ENCODE measurements around the gene TYSND1.

The TYSND1 gene

DNA sequence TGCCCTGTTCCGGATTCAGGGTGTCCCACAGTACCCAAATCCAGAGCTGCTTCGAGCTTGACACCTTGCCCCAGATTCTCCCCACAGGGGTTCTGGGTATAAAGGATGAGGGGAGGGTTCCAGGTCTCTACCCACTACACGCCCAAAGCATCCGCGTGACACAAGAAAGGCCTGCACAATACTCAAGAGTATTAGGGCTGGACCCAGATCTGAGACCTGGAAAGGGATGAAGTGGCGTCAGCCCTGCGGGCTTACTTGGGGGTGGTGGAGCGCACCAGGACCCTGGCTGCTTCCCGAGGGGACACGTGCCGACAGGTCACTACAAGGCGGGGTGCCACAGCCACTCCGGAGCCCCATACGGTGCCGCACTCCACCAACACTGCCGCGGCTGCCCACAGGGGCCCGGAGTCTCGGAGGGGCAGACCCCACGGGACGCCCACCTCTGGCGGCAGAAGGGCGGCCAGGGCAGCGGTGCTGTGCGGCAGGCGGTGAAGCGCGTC, 1.3 kb downstream of the TYSND1 start:
- DNase-seq (ENCODE audit: low read depth in 1 of 2, low spot score in 1 of 2): no peak
- TF ChIP-seq GABPA (IDR thresholded peaks at IDR 0.05; ENCODE audit: low read depth): no peak
- TF ChIP-seq, protein P1, sequence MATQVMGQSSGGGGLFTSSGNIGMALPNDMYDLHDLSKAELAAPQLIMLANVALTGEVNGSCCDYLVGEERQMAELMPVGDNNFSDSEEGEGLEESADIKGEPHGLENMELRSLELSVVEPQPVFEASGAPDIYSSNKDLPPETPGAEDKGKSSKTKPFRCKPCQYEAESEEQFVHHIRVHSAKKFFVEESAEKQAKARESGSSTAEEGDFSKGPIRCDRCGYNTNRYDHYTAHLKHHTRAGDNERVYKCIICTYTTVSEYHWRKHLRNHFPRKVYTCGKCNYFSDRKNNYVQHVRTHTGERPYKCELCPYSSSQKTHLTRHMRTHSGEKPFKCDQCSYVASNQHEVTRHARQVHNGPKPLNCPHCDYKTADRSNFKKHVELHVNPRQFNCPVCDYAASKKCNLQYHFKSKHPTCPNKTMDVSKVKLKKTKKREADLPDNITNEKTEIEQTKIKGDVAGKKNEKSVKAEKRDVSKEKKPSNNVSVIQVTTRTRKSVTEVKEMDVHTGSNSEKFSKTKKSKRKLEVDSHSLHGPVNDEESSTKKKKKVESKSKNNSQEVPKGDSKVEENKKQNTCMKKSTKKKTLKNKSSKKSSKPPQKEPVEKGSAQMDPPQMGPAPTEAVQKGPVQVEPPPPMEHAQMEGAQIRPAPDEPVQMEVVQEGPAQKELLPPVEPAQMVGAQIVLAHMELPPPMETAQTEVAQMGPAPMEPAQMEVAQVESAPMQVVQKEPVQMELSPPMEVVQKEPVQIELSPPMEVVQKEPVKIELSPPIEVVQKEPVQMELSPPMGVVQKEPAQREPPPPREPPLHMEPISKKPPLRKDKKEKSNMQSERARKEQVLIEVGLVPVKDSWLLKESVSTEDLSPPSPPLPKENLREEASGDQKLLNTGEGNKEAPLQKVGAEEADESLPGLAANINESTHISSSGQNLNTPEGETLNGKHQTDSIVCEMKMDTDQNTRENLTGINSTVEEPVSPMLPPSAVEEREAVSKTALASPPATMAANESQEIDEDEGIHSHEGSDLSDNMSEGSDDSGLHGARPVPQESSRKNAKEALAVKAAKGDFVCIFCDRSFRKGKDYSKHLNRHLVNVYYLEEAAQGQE (IDR thresholded peaks at IDR 0.05; ENCODE audit: insufficient replicate concordance, low read depth): no peak
- TF ChIP-seq, protein P2, sequence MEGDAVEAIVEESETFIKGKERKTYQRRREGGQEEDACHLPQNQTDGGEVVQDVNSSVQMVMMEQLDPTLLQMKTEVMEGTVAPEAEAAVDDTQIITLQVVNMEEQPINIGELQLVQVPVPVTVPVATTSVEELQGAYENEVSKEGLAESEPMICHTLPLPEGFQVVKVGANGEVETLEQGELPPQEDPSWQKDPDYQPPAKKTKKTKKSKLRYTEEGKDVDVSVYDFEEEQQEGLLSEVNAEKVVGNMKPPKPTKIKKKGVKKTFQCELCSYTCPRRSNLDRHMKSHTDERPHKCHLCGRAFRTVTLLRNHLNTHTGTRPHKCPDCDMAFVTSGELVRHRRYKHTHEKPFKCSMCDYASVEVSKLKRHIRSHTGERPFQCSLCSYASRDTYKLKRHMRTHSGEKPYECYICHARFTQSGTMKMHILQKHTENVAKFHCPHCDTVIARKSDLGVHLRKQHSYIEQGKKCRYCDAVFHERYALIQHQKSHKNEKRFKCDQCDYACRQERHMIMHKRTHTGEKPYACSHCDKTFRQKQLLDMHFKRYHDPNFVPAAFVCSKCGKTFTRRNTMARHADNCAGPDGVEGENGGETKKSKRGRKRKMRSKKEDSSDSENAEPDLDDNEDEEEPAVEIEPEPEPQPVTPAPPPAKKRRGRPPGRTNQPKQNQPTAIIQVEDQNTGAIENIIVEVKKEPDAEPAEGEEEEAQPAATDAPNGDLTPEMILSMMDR (IDR thresholded peaks at IDR 0.05; ENCODE audit: insufficient read depth, low read length): no peak
- no peak for TF ChIP-seq SPI1 (IDR thresholded peaks at IDR 0.05; ENCODE audit: borderline replicate concordance, low read depth)
- TF ChIP-seq POLR2AphosphoS5 (IDR thresholded peaks at IDR 0.05; ENCODE audit: low read depth): no peak
- Histone ChIP-seq H3K27ac (replicated peaks) (no peak overlapping the region), H3K27me3 (ENCODE audit: insufficient read depth, poor library complexity, severe bottlenecking) (no peaks in the 10 kb centered on the region), H3K4me3 (replicated peaks; ENCODE audit: insufficient read depth, low read length) (peak overlapping the region; percentile 57)

DNA sequence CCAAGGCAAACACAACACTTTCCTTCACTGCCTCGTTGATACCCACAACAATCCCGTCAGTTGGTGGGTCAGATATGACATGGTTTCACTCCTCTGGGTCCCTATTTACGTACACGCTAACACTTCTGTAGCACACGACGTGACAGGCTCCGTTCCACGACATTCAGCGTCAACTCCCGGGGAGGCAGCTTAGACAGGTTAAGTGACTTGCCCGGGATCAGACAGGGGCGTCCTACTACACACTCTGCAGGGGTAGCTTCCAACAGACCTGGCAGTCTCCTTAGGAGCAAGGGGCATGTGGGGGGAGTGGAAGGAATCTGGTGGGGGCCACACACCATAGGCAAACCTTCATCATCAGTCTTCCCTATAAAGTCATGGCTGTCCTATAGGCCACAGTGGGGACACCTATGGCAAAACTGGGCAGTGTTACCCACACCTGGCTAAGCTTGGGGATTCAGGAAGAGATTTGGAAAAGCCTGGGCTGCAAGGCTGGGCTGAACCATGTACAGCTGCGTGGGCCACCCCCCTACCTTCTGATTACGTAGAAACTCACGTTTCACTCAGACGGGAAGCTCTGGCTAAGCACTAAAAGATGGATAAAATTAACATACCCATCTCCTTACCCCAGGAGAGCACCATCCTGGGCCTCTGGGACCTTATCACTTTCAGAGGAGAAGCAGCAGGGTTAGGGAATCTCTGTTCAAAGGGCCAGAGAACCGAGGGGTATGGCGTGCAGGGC, 2.0 kb downstream of the TYSND1 start:
- no peak overlapping the region for H3K4me3 ChIP-seq (replicated peaks; ENCODE audit: insufficient read depth, low read length)

DNA sequence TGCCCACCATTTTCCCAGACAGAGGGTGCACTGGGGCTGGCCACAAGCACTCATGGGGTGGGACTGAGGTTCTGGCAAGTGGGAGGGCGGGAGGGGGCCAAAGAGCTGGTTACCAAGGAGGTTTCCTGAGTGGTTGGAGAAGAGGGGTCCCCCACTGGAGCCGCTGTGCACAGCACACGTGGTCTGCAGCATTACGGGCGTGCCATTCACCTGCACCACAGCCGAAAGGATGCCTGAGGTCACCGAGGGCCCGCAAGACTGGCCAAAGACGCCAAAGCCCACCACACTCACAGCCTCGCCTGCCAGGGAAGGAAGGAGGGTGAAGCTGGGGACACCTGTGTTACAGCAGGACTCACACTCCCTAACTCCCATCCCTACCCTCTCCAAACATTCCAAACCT, 3.9 kb downstream of the TYSND1 start:
- DNase-seq (ENCODE audit: low read depth in 1 of 2, low spot score in 1 of 2): no peak

More for the DNA sequence above, 2.0 kb downstream of the TYSND1 start:
- TF ChIP-seq, protein P2 (IDR thresholded peaks at IDR 0.05; ENCODE audit: insufficient read depth, low read length): no peak
- TF ChIP-seq, protein P1 (IDR thresholded peaks at IDR 0.05; ENCODE audit: insufficient replicate concordance, low read depth): no peak
- no peak for TF ChIP-seq POLR2AphosphoS5 (IDR thresholded peaks at IDR 0.05; ENCODE audit: low read depth)
- TF ChIP-seq GABPA (IDR thresholded peaks at IDR 0.05; ENCODE audit: low read depth): no peak
- no peak for TF ChIP-seq SPI1 (IDR thresholded peaks at IDR 0.05; ENCODE audit: borderline replicate concordance, low read depth)
- Histone ChIP-seq H3K27me3 (ENCODE audit: insufficient read depth, poor library complexity, severe bottlenecking) (no peaks in the 10 kb centered on the region), H3K27ac (replicated peaks) (no peak overlapping the region)
- DNase-seq (ENCODE audit: low read depth in 1 of 2, low spot score in 1 of 2): no peak

More for the DNA sequence above, 3.9 kb downstream of the TYSND1 start:
- TF ChIP-seq, protein P2 (IDR thresholded peaks at IDR 0.05; ENCODE audit: insufficient read depth, low read length): no peak
- TF ChIP-seq POLR2AphosphoS5 (IDR thresholded peaks at IDR 0.05; ENCODE audit: low read depth) (no peak), GABPA (IDR thresholded peaks at IDR 0.05; ENCODE audit: low read depth) (no peak), SPI1 (IDR thresholded peaks at IDR 0.05; ENCODE audit: borderline replicate concordance, low read depth) (no peak)
- TF ChIP-seq, protein P1 (IDR thresholded peaks at IDR 0.05; ENCODE audit: insufficient replicate concordance, low read depth): no peak
- Histone ChIP-seq H3K27me3 (ENCODE audit: insufficient read depth, poor library complexity, severe bottlenecking) (no peaks in the 10 kb centered on the region), H3K27ac (replicated peaks) (no peak overlapping the region), H3K4me3 (replicated peaks; ENCODE audit: insufficient read depth, low read length) (no peak overlapping the region)
